ENCODE data around the gene MAG.

Gene MAG

DNA sequence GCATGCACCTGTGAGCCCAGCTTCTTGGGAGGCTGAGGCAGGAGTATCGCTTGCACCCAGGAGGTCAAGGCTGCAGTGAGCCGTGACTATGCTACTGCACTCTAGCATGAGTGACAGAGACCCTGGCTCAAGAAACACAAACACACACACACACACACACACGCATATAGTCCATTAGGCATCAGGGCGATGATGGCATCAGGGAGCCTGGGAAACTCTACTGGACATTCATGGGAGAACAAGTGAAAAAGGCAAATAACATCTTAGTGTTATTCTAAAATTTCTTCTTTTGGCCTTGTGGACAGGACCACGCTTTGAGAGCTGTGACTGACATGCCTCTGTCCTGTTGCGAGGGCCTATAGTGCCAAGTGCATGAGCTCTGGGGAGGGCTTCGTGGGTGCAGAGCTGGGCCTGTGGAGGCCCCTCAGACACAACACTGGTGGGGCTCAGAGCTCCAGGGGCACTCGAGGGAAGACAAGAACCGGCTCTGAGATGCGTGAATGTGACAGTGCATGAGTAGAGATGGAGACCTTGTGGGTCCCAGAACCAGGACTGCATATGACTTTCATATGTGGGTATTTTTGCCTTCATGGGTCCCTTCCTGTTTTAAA lies 31.2 kb upstream of the MAG start:
- no peak overlapping the region for H3K4me3 ChIP-seq (ENCODE audit: control insufficient read depth, low read depth, low read length)
- TF ChIP-seq, protein P1, sequence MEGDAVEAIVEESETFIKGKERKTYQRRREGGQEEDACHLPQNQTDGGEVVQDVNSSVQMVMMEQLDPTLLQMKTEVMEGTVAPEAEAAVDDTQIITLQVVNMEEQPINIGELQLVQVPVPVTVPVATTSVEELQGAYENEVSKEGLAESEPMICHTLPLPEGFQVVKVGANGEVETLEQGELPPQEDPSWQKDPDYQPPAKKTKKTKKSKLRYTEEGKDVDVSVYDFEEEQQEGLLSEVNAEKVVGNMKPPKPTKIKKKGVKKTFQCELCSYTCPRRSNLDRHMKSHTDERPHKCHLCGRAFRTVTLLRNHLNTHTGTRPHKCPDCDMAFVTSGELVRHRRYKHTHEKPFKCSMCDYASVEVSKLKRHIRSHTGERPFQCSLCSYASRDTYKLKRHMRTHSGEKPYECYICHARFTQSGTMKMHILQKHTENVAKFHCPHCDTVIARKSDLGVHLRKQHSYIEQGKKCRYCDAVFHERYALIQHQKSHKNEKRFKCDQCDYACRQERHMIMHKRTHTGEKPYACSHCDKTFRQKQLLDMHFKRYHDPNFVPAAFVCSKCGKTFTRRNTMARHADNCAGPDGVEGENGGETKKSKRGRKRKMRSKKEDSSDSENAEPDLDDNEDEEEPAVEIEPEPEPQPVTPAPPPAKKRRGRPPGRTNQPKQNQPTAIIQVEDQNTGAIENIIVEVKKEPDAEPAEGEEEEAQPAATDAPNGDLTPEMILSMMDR (IDR thresholded peaks at IDR 0.05; ENCODE audit: control insufficient read depth, insufficient read depth, low read depth, low read length, missing control alignments): no peak
- DNase-seq (ENCODE audit: low read depth): no peak

GRCh38 chr19:35261356-35262100 lies 30.4 kb upstream of the MAG start:
- TF ChIP-seq, protein P1 (IDR thresholded peaks at IDR 0.05; ENCODE audit: control insufficient read depth, insufficient read depth, low read depth, low read length, missing control alignments): no peak
- no peak overlapping the region for H3K4me3 ChIP-seq (ENCODE audit: control insufficient read depth, low read depth, low read length)
- DNase-seq (ENCODE audit: low read depth): no peak

- H3K4me3 ChIP-seq (ENCODE audit: control insufficient read depth, low read depth, low read length): no peak overlapping the region
- TF ChIP-seq, protein P1 (IDR thresholded peaks at IDR 0.05; ENCODE audit: control insufficient read depth, insufficient read depth, low read depth, low read length, missing control alignments): no peak
- DNase-seq (ENCODE audit: low read depth): no peak
Measured at GRCh38 chr19:35262101-35262761, 29.7 kb upstream of the MAG start.

DNA sequence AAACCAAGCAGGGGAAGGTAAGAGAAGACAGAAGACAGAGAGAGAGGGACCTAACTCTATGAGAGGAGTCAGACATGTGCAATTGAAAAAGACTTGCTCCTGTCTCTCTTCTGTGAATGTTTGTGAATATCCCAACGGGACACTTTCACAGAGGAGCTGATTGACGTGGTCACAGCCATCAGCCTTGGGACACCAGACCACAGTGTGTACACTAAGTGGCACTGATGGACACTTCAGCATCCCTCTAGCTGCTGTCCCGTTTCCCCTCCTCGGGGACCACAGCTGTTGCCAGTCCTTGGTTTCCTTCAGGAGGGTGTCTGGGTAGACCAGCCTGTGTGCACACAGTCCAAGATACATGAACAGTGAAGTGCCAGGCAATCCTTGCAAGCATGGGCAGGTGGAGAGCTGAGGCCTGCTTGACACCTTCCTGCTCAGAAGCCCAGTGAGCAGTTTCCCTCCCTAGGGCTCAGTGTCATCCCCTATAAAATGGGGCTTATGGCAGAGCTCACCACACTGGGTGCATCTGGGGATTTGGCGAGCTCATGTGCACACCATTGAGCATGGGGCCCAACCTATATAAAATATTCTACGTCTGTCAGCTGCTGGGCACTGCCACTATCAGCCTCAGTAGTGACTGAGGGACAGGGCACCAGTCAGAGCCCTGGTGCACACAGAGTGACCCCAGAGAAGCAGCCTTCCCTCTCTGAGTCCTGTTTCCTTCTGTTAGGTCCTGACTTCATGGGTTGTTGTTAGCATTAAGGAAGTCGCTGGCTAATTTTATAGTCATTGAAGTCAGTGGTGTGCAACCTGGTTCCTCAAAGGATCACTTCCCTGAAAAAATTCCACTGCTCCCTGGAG lies 27.5 kb upstream of the MAG start:
- no peak overlapping the region for H3K4me3 ChIP-seq (ENCODE audit: control insufficient read depth, low read depth, low read length)
- TF ChIP-seq, protein P1 (IDR thresholded peaks at IDR 0.05; ENCODE audit: control insufficient read depth, insufficient read depth, low read depth, low read length, missing control alignments): no peak
- no peak for DNase-seq (ENCODE audit: low read depth)

DNA sequence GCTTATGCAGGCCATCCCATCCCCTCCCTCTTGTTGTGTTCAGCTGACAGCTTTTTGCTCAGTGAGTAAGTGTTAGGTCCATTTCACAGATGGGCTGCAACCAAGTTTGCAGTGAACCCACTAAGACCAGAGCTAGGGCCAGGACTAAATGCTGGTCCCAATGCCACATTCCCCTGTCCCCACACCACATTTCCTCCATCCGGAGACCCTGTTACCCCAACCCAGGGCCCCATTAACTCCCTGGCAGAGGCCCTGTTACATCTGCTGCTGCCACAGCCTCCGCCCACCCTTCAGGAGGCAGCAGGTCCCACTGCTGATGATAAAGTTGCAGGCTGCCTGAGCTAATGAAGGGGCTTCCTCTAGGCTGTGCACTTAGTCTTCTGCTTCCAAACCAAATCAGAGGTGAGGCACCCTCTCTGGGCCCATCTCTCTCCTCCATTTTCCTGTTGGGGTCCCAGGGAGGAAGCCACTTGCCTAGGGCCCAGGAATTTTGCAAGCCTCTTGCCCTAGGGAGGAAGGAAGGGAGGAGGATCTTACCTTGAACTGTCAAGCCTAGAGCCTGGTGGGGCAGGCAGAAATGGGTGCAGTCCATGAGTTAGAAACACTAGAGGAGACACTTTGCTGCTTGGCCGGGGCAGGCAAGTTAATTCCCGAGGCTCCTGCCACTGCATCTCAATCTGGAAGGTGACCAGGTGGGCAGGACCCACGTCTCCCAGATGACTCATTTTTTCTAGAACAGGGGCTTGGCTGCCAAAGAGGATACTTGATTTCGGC lies 26.6 kb upstream of the MAG start:
- TF ChIP-seq, protein P1 (IDR thresholded peaks at IDR 0.05; ENCODE audit: control insufficient read depth, insufficient read depth, low read depth, low read length, missing control alignments): no peak
- no peak overlapping the region for H3K4me3 ChIP-seq (ENCODE audit: control insufficient read depth, low read depth, low read length)
- no peak for DNase-seq (ENCODE audit: low read depth)

Measured in AG09309 (cell line).